GM04504 (cell line): ENCODE data around the gene CGREF1.
"Not testable (repeated sequence)": the region's sequence is repeated elsewhere in the genome, so short reads cannot be mapped to it uniquely, and the experiment has no call there.

Experiments
- DNase-seq: peaks from one replicate; pipeline ENCODE4 v3.0.0-alpha.2; 2012; ENCODE audit warnings: low read depth

The CGREF1 gene

DNA sequence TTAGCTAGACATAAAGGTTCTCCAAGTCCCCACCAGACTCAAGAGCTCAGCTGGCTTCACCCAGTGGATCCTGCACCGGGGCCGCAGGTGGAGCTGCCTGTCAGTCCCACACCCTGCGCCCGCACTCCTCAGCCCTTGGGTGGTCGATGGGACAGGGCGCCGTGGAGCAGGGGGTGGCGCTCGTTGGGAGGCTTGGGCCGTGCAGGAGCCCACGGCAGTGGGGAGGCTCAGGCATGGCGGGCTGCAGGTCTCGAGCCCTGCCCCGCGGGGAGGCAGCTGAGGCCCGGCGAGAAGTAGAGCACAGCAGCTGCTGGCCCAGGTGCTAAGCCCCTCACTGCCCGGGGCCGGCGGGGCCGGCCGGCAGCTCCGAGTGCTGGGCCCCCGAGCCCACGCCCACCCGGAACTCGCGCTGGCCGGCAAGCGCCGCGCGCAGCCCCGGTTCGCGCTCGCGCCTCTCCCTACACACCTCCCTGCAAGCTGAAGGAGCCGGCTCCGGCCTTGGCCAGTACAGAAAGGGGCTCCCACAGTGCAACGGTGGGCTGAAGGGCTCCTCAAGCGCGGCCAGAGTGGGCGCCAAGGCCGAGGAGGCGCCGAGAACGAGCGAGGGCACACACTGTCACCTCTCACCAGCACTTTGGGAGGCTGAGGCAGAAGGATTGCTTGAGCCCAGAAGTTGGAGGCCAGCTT is 7.4 kb downstream of the CGREF1 start:
- not testable (repeated sequence) for DNase-seq

GRCh38 chr2:27110603-27111352 is 8.2 kb downstream of the CGREF1 start:
- DNase-seq = not testable (repeated sequence)

DNA sequence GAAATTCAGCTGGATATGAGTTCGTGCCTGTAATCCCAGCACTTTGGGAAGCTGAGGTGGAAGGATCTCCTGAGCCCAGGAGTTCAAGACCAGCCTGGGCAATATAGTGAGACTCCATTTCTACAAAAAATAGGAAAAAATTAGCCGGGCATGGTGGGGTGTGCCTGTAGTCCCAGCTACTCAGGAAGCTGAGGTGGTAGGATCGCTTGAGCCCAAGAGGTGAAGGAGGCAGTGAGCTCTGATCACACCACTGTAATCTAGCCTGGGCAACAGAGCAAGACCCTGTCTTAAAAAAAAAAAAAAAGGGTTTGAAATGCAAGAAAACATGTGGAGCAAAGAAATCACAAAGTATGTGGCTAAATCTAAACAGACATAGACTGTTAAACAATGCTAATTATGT is 9.8 kb downstream of the CGREF1 start:
- DNase-seq = no peak

DNA sequence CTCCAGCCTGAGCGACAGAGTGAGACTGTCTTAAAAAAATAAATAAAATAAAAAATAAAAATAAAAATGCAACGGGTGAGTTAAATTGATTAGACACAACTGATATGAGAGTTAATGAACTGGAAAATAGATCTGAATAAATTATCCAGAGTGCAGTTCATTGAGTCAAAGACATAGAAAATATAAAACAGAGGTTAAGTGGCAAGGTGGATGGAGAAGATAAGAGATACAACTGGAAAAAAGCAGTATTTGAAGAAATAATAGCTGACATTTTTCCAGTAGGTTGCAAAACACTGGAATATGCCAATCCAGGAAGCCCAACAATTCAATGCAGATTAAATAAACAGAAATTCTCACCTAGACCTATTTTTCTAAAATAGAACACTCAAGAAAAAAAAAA is 10.7 kb downstream of the CGREF1 start:
- DNase-seq = no peak

DNA sequence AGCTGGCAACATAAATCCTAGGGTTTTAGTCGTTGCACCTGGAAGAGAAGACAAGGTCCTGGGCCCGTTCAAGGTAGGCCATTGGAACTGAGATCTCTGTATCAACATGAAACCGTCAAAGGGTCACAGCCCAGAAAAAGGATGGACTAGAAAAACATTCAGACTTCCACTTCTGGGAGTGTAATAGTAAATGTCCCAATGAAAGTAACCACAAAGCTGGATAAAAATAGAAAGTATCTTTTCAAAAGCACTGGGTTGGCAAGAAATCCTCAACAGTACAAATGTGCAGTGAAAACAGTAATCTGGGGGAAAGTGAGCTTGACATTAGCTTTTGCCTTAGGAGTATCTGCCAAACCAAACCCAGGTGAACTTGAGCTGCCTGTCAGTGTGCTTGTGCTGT is 12.9 kb downstream of the CGREF1 start:
- no peak for DNase-seq

DNA sequence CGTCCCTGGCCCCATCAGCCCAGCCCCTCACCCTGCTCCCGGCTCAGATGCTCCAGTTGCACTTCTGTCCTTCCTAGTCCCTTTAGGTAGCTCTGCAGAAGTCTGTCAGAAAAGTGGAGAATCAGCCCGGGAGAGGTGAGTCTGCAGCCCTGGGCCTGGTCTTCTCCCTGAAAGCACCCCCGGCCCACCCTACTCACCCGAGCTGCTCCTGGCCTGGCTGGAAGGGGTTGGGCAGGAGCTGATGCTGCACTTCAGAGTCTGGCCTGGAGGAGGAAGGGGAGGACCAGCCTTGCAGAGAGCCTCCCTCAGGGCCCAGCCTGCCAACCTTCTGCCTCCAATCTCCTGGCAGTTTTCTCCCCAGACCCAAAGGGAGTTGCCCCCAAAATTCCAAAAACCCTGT is 16.6 kb downstream of the CGREF1 start:
- no peak for DNase-seq

DNA sequence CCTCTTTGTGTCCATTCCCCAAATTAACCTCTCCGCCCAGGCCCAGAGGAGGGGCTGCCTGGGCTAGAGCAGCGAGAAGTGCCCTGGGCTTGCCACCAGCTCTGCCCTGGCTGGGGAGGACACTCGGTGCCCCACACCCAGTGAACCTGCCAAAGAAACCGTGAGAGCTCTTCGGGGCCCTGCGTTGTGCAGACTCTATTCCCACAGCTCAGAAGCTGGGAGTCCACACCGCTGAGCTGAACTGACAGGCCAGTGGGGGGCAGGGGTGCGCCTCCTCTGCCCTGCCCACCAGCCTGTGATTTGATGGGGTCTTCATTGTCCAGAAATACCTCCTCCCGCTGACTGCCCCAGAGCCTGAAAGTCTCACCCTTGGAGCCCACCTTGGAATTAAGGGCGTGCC is 18.9 kb downstream of the CGREF1 start:
- DNase-seq = no peak

DNA sequence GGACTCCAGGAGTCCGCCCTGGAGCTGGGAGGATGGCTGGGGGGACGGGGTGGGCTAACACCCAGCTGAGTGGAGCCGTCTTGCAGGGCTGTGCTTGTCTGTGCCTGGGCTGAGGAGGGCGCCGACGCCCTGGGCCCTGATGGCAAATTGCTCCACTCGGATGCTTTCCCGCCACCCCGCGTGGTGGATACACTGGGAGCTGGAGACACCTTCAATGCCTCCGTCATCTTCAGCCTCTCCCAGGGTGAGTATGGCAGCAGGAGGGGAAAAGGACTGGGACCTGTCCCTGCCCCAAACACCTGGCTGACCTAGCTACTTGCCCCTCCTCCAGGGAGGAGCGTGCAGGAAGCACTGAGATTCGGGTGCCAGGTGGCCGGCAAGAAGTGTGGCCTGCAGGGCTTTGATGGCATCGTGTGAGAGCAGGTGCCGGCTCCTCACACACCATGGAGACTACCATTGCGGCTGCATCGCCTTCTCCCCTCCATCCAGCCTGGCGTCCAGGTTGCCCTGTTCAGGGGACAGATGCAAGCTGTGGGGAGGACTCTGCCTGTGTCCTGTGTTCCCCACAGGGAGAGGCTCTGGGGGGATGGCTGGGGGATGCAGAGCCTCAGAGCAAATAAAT is 19.5 kb downstream of the CGREF1 start:
- no peak for DNase-seq

- no peak for DNase-seq
Measured at GRCh38 chr2:27097341-27097740, 21.6 kb downstream of the CGREF1 start.

DNA sequence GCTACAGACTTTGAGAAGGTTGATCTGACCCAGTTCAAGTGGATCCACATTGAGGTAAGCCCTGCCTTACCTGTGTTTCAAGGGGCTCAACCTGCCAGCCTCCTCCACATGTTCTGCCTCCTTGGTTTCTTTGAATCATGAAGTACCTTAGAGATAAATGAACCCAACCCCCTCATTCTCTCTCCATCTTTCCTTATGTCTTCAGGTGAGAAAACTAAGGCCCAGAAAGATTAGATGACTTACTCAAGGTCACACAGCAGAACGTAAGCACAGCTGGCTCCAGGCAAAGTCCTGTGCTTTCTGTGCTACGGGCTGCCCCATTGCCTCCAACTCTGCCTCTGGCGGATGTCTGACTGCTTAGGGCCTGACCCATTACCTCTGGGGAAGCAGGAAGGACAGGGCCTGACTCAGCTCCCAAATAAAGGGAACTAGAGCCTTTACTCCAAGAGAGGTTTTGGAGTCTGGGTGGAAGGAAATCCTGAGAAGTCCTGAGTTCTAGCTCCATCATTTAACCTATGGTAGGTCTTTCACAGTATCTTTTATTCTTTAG is 22.1 kb downstream of the CGREF1 start:
- DNase-seq = no peak

GRCh38 chr2:27095745-27096651 is 22.9 kb downstream of the CGREF1 start:
- DNase-seq = no peak

GRCh38 chr2:27095427-27095744 is 23.5 kb downstream of the CGREF1 start:
- DNase-seq = no peak

DNA sequence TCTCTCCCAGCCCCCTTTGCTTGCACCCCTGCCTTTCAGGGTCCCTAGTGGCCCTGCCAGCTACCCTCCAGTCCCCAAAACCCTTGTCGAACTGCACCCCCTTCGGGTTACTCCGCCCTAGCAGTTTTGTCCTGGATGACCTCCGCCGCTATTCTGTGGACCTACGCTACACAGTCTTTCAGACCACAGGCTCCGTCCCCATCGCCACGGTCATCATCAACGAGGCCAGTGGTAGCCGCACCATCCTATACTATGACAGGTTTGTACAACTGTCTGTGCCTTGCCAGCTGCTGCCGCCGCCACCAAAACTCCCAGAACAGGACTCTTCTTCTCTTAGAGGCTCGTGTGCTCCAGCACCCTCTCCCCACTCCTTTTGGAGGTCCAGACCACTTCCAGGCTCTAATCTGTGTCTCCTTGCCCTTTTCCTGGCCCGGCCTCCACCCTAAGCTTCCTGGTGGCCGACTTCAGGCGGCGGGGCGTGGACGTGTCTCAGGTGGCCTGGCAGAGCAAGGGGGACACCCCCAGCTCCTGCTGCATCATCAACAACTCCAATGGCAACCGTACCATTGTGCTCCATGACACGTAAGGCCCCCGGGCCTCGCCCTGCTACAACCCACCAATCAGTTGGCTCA is 24.5 kb downstream of the CGREF1 start:
- no peak for DNase-seq

DNA sequence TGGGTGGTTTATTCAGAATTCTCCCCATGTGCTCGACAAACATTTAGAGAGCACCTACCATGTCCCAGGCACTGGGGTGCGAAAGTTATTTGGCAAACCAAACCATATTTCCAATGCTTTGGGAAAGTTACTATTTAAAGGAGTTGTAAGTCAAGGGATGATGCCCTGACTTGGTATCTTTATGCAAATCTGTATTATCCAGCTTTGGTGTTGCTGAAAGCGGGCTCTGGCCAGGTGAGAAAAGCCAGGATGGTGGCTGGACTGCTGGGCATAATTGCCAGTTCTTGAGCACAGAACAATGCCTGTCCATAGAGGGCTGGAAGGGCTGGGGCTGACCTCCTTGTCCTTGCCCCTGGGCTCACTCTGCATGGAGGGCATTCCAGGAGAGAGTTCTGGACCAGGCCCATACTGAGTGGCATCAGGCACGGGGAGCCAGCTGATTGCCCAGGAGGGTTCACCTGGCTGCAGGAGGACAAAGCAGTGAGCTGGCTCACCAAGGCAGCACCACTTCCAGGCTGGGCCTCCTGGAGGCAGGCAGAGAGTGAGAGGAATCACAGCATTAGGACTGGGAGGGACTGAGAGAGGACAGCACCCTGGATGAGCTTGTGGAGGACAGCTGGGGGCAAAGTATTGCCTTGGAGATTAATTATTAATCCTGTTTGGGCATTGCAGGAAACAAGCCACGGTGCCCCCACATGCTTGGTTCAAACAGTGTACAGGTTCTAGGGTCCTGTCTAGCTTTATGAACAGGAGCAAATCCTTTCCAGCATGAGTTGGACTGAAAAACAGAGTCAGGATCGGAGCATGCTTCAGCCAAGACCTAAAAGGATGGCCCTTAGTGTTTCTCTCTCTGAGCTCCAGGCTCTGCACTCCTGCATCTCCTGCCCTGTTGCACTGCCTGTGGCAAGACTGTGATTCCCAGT is 25.2 kb downstream of the CGREF1 start:
- no peak for DNase-seq

GRCh38 chr2:27092696-27093429 is 26.1 kb downstream of the CGREF1 start:
- no peak for DNase-seq

GRCh38 chr2:27091746-27092695 is 26.9 kb downstream of the CGREF1 start:
- no peak for DNase-seq

- no peak for DNase-seq
Measured at GRCh38 chr2:27089111-27089954, 29.6 kb downstream of the CGREF1 start.

GRCh38 chr2:27088634-27089033 is 30.3 kb downstream of the CGREF1 start:
- no peak for DNase-seq
